K562 (cell line): Measurements from ENCODE around the gene SEMA5A. TPM values are rescaled to one million over a fixed set of nuclear protein-coding genes. Genes with fewer than 3 reads are reported as not detected.

Experiments
- ATAC-seq: fragments of 200-7000 bp; cut with Tn5 transposase; 3 replicates; pipeline ENCODE4 v1.9.1; 2020; ENCODE audit warnings: moderate library complexity
- BruUV-seq: library from RNA; stranded (reverse); fragments of 400-500 nt; replicated peaks from 2 replicates; lab custom pipeline; 2021; lab: Mats Ljungman, UMichigan
- CTCF ChIA-PET: fragments of 300-600 bp; formaldehyde crosslinking; extraction: SDS; loops from one replicate; lab custom pipeline; 2021; ENCODE audit warnings: low intra/inter-chr PET ratio; lab: Yijun Ruan, JAX
- POLR2A ChIA-PET: fragments of 300-600, 350-650 bp; sonication (Branson Sonifier 250); formaldehyde crosslinking; extraction: SDS; loops from one replicate; lab custom pipeline; 2021; ENCODE audit warnings: antibody characterized with exemption, inconsistent platforms; lab: Yijun Ruan, JAX
- DNase-seq, 4 experiments: peaks; one replicate each; pipeline versions ENCODE4 v3.0.0 to v3.0.0-alpha.2; 2011 to 2018; ENCODE audit warnings: low spot score in 3 of 4, mixed read lengths in 3 of 4; ENCODE audit errors: extremely low read depth in 1 of 4
- FAIRE-seq: peaks from 2 replicates; lab custom pipeline; 2011; peaks lifted over from hg19 to GRCh38; lab: Jason Lieb, UNC
- H2AFZ ChIP-seq: 2 replicates; pipeline ENCODE4 v1.6.0; 2011; ENCODE audit warnings: low read depth, low read length, control low read depth, inconsistent platforms
- H3K27ac ChIP-seq: fragments of 200-600 bp; 3 replicates; pipeline ENCODE4 v1.8.0; 2011; ENCODE audit warnings: low read depth, mild to moderate bottlenecking, control low read depth, inconsistent platforms, low read length, moderate library complexity, mixed read lengths; ENCODE audit errors: extremely low read depth
- H3K27me3 ChIP-seq, 2 experiments: fragments of 300-600 bp in 1 of 2; 2 replicates in 1 of 2; 3 replicates in 1 of 2; pipeline versions ENCODE4 v1.6.0 to v1.8.0; 2011; ENCODE audit warnings: inconsistent platforms in 2 of 2, low read length in 2 of 2, mild to moderate bottlenecking in 1 of 2, mixed read lengths in 1 of 2, moderate library complexity in 1 of 2; ENCODE audit not compliant: control insufficient read depth in 2 of 2, insufficient read depth in 2 of 2
- H3K36me3 ChIP-seq: fragments of 300-600 bp; 3 replicates; pipeline ENCODE4 v1.8.0; 2011; ENCODE audit warnings: mild to moderate bottlenecking, low read length, inconsistent platforms; ENCODE audit not compliant: control insufficient read depth, insufficient read depth
- H3K4me1 ChIP-seq, 2 experiments: fragments of 200-600 bp in 1 of 2; replicated peaks in 1 of 2; 2 replicates in 1 of 2; 3 replicates in 1 of 2; pipeline versions ENCODE4 v1.5.1 to v1.8.0; 2011; ENCODE audit warnings: inconsistent platforms in 2 of 2, low read length in 2 of 2, mild to moderate bottlenecking in 1 of 2, mixed read lengths in 1 of 2, moderate library complexity in 1 of 2; ENCODE audit not compliant: control insufficient read depth in 2 of 2, insufficient read depth in 2 of 2
- H3K4me2 ChIP-seq: 2 replicates; pipeline ENCODE4 v1.6.1; 2011; ENCODE audit warnings: low read length, control low read depth, inconsistent platforms, mixed read lengths; ENCODE audit not compliant: insufficient read depth
- H3K4me3 ChIP-seq: fragments of 200-600 bp; sonication (generic), shearing (Covaris generic); 2 replicates; pipeline ENCODE4 v1.5.1; 2016; ENCODE audit warnings: control low read depth, inconsistent platforms
- H3K79me2 ChIP-seq: fragments of 200-600 bp; 3 replicates; pipeline ENCODE4 v1.8.0; 2011; ENCODE audit warnings: low read length, inconsistent platforms; ENCODE audit not compliant: control insufficient read depth, insufficient read depth
- H3K9ac ChIP-seq, 2 experiments: 2 replicates each; pipeline versions ENCODE4 v1.6.0 to v1.6.1; 2011; ENCODE audit warnings: low read depth in 2 of 2, low read length in 2 of 2, control low read depth in 1 of 2, inconsistent platforms in 1 of 2, mild to moderate bottlenecking in 1 of 2, mixed read lengths in 1 of 2; ENCODE audit not compliant: insufficient read depth in 1 of 2
- H3K9me1 ChIP-seq: one replicate; pipeline ENCODE4 v1.6.0; 2011; ENCODE audit warnings: inconsistent platforms, mild to moderate bottlenecking, low read length, moderate library complexity; ENCODE audit not compliant: control insufficient read depth, insufficient read depth
- H3K9me3 ChIP-seq: replicated peaks from 2 replicates; pipeline ENCODE4 v1.5.1; 2011; ENCODE audit warnings: low read depth, low read length, inconsistent platforms; ENCODE audit not compliant: control insufficient read depth, insufficient read depth
- H4K20me1 ChIP-seq: replicated peaks from 2 replicates; pipeline ENCODE4 v1.6.1; 2011; ENCODE audit warnings: low read length, inconsistent platforms, mixed read lengths; ENCODE audit not compliant: control insufficient read depth, insufficient read depth
- CBFB ChIP-seq: sonication (generic); formaldehyde crosslinking; IDR thresholded peaks from 2 replicates; pipeline ENCODE4 v1.4.0; 2020; ENCODE audit warnings: mild to moderate bottlenecking, missing genetic modification reagents
- EZH2 ChIP-seq: IDR thresholded peaks from 2 replicates; pipeline ENCODE4 v1.6.1; 2012; ENCODE audit warnings: low read depth, mild to moderate bottlenecking, inconsistent platforms, low read length, borderline replicate concordance
- GTF2E2 ChIP-seq: fragments of 200-800 bp; sonication (Bioruptor generic); IDR thresholded peaks from 2 replicates; pipeline ENCODE4 v1.6.1; 2016; ENCODE audit warnings: missing genetic modification characterization, missing compliant biosample characterization
- IRF2 ChIP-seq: sonication (generic); formaldehyde crosslinking; IDR thresholded peaks from 2 replicates; pipeline ENCODE4 v1.8.1; 2022; ENCODE audit warnings: mild to moderate bottlenecking, missing genetic modification reagents
- MED1 ChIP-seq: sonication (generic); formaldehyde crosslinking; IDR thresholded peaks from 2 replicates; pipeline ENCODE4 v1.8.1; 2023; ENCODE audit warnings: missing genetic modification reagents, borderline replicate concordance
- PURB ChIP-seq: sonication (generic); formaldehyde crosslinking; IDR thresholded peaks from 2 replicates; pipeline ENCODE4 v1.9.0; 2021; ENCODE audit warnings: low read depth, mild to moderate bottlenecking, missing genetic modification reagents
- RAD51 ChIP-seq: fragments of 450-650 bp; IDR thresholded peaks from 2 replicates; pipeline ENCODE4 v1.7.1; 2016; ENCODE audit warnings: low read depth, mild to moderate bottlenecking, borderline replicate concordance
- ZNF766 ChIP-seq: fragments of 200-800 bp; sonication (Bioruptor generic); conservative IDR thresholded peaks from 2 replicates; pipeline ENCODE4 v1.6.1; 2016; ENCODE audit warnings: missing genetic modification characterization, missing compliant biosample characterization
- WGBS: fragments of 100-300 bp; shearing (Covaris generic); methylation state at CpG from one replicate; pipeline ENCODE4 v1.1.6; 2016; ENCODE audit warnings: low coverage, mixed read lengths; ENCODE audit not compliant: insufficient coverage; ENCODE audit errors: missing lambda C conversion rate; 5-methylcytosine and 5-hydroxymethylcytosine counted together
- in situ Hi-C: fragments of 300-500 bp; cut with MboI; formaldehyde crosslinking; loops from 4 replicates; pipeline ENCODE4 v1.15.0; 2018; ENCODE audit warnings: inconsistent platforms, mixed read lengths
- intact Hi-C: fragments of 100-400 bp; cut with micrococcal nuclease; formaldehyde crosslinking; loops from 2 replicates; pipeline ENCODE4 v1.14.2; 2022
- polyA plus RNA-seq, 8 experiments: library from polyadenylated mRNA; depleted of rRNA in 4 of 8; stranded (reverse) in 5 of 8; unstranded in 3 of 8; fragments of >200 nt; fragmentation: Nextera tagmentation in 2 of 8; fragmentation: Illumina TruSeq in 1 of 8; extraction: Ambion mirVana in 2 of 8; extraction: Trizol in 1 of 8; gene quantifications; 2 replicates each; pipeline versions ENCODE4 v1.2.1 to v1.2.3, GENCODE V29; 2011 to 2014; ENCODE audit warnings: inconsistent platforms in 1 of 8, missing spikeins in 1 of 8
- total RNA-seq, 7 experiments: library from RNA; depleted of rRNA in 6 of 7; stranded (reverse); fragments of >200 nt in 6 of 7; fragmentation: Illumina TruSeq in 2 of 7; extraction: Trizol in 2 of 7; gene quantifications; 2 replicates each; pipeline versions ENCODE4 v1.2.1 to v1.2.3, GENCODE V29; 2011 to 2021; ENCODE audit warnings: low replicate concordance in 1 of 7
- TF ChIP-seq, protein P1 (sequence below): IDR thresholded peaks from 3 replicates; pipeline ENCODE4 v1.6.1; 2011; ENCODE audit warnings: borderline replicate concordance, mild to moderate bottlenecking; ENCODE audit not compliant: insufficient read length, insufficient read depth

The SEMA5A gene
- total and polyA plus RNA-seq, 9 of the 15 experiments (the other 6 are each of a cell fraction or from before 2014, with no cell fraction given) = 0.02 TPM; not detected in 8

GRCh38 chr5:9294793-9295465 lies 250.9 kb downstream of the SEMA5A start:
- Histone ChIP-seq H3K4me2 (no peak overlapping the region), H3K36me3 (no peaks in the 10 kb centered on the region), H3K9ac (no peak overlapping the region), H4K20me1 (no peaks in the 10 kb centered on the region), H3K4me1 (no peaks in the 10 kb centered on the region), H2AFZ (no peak overlapping the region), H3K9me1 (no peaks in the 10 kb centered on the region), H3K4me3 (no peak overlapping the region), H3K79me2 (no peaks in the 10 kb centered on the region), H3K27ac (no peak overlapping the region), H3K9me3 (peaks cover 2% of the 10 kb centered on the region; the same call in 1 of the 2 replicates), H3K27me3 (no peaks in the 10 kb centered on the region)
- WGBS = 0% methylated on average over 3 of the region's 3 CpGs
- ChIA-PET CTCF (no interaction called here), POLR2A (no interaction called here)
- in situ Hi-C loops = no loop called here
- no peak for TF ChIP-seq PURB (CRISPR knock-in tag)
- TF ChIP-seq, protein P1, sequence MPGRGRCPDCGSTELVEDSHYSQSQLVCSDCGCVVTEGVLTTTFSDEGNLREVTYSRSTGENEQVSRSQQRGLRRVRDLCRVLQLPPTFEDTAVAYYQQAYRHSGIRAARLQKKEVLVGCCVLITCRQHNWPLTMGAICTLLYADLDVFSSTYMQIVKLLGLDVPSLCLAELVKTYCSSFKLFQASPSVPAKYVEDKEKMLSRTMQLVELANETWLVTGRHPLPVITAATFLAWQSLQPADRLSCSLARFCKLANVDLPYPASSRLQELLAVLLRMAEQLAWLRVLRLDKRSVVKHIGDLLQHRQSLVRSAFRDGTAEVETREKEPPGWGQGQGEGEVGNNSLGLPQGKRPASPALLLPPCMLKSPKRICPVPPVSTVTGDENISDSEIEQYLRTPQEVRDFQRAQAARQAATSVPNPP = no peak
- TF ChIP-seq EZH2 = no peak
- TF ChIP-seq IRF2 (CRISPR knock-in tag) = no peak
- TF ChIP-seq RAD51 = no peak
- TF ChIP-seq GTF2E2 (tag) = no peak
- no peak for TF ChIP-seq CBFB (CRISPR knock-in tag)
- TF ChIP-seq MED1 = no peak
- no peak for TF ChIP-seq ZNF766
- ATAC-seq = no peak
- intact Hi-C loops = no loop called here
- FAIRE-seq = no peak
- no peak for DNase-seq
- no TSS peak for BruUV-seq
